ENCODE results near the gene LARP4.
"Not testable (repeated sequence)": the region's sequence is repeated elsewhere in the genome, so short reads cannot be mapped to it uniquely, and the experiment has no call there.

The LARP4 gene

GRCh38 chr12:50400638-50401499 lies at the start of gene LARP4:
LARP4 (plus strand) TSS chr12:50400885; CDS start chr12:50401011, 126 bp downstream.
- Mint-ChIP-seq H3K27me3 (peaks cover 5% of the 10 kb centered on the region), H3K36me3 (ENCODE audit: low read depth) (peaks cover 40% of the 10 kb centered on the region), H3K9me3 (no peaks in the 10 kb centered on the region), H3K4me1 (ENCODE audit: low read depth) (peaks cover 34% of the 10 kb centered on the region), H3K4me3 (peak within 1 kb of the TSS; percentile 96), H3K27ac (peak within 1 kb of the TSS; percentile 98)
- DNase-seq = peak; percentile 92

- no peaks in the 10 kb centered on the region for H3K9me3 Mint-ChIP-seq
- H3K27ac Mint-ChIP-seq = no peak overlapping the region
- no peaks in the 10 kb centered on the region for H3K27me3 Mint-ChIP-seq
- no peaks in the 10 kb centered on the region for H3K4me1 Mint-ChIP-seq (ENCODE audit: low read depth)
- no peaks in the 10 kb centered on the region for H3K36me3 Mint-ChIP-seq (ENCODE audit: low read depth)
- no peak overlapping the region for H3K4me3 Mint-ChIP-seq
- DNase-seq = no peak
Observed at GRCh38 chr12:50351120-50352043, 49.3 kb upstream of the LARP4 start.

GRCh38 chr12:50353404-50353803 lies 47.3 kb upstream of the LARP4 start:
- no peaks in the 10 kb centered on the region for H3K36me3 Mint-ChIP-seq (ENCODE audit: low read depth)
- H3K4me1 Mint-ChIP-seq (ENCODE audit: low read depth) = no peaks in the 10 kb centered on the region
- H3K27me3 Mint-ChIP-seq = no peaks in the 10 kb centered on the region
- H3K9me3 Mint-ChIP-seq = no peaks in the 10 kb centered on the region
- no peak overlapping the region for H3K4me3 Mint-ChIP-seq
- DNase-seq = no peak
- H3K27ac Mint-ChIP-seq = no peak overlapping the region

- Mint-ChIP-seq H3K4me1 (ENCODE audit: low read depth) (no peaks in the 10 kb centered on the region), H3K9me3 (no peaks in the 10 kb centered on the region), H3K27ac (no peak overlapping the region), H3K27me3 (no peaks in the 10 kb centered on the region), H3K4me3 (no peak overlapping the region), H3K36me3 (ENCODE audit: low read depth) (no peaks in the 10 kb centered on the region)
- no peak for DNase-seq
Observed at GRCh38 chr12:50353869-50354593, 46.7 kb upstream of the LARP4 start.

- Mint-ChIP-seq H3K27ac (no peak overlapping the region), H3K9me3 (no peaks in the 10 kb centered on the region), H3K36me3 (ENCODE audit: low read depth) (no peaks in the 10 kb centered on the region), H3K27me3 (no peaks in the 10 kb centered on the region), H3K4me1 (ENCODE audit: low read depth) (no peaks in the 10 kb centered on the region), H3K4me3 (no peak overlapping the region)
- DNase-seq = no peak
Observed at GRCh38 chr12:50354908-50355307, 45.8 kb upstream of the LARP4 start.

GRCh38 chr12:50355365-50355764 lies 45.3 kb upstream of the LARP4 start:
- no peaks in the 10 kb centered on the region for H3K27me3 Mint-ChIP-seq
- H3K9me3 Mint-ChIP-seq = no peaks in the 10 kb centered on the region
- no peak overlapping the region for H3K27ac Mint-ChIP-seq
- H3K36me3 Mint-ChIP-seq (ENCODE audit: low read depth) = no peaks in the 10 kb centered on the region
- no peaks in the 10 kb centered on the region for H3K4me1 Mint-ChIP-seq (ENCODE audit: low read depth)
- H3K4me3 Mint-ChIP-seq = no peak overlapping the region
- no peak for DNase-seq

GRCh38 chr12:50362671-50363070 lies 38.0 kb upstream of the LARP4 start:
- no peaks in the 10 kb centered on the region for H3K27me3 Mint-ChIP-seq
- no peaks in the 10 kb centered on the region for H3K9me3 Mint-ChIP-seq
- no peak overlapping the region for H3K27ac Mint-ChIP-seq
- H3K4me3 Mint-ChIP-seq = no peak overlapping the region
- DNase-seq = no peak
- H3K36me3 Mint-ChIP-seq (ENCODE audit: low read depth) = no peaks in the 10 kb centered on the region
- no peaks in the 10 kb centered on the region for H3K4me1 Mint-ChIP-seq (ENCODE audit: low read depth)

GRCh38 chr12:50363141-50363540 lies 37.5 kb upstream of the LARP4 start:
- Mint-ChIP-seq H3K27me3 (no peaks in the 10 kb centered on the region), H3K4me1 (ENCODE audit: low read depth) (no peaks in the 10 kb centered on the region), H3K27ac (no peak overlapping the region), H3K4me3 (no peak overlapping the region), H3K9me3 (no peaks in the 10 kb centered on the region), H3K36me3 (ENCODE audit: low read depth) (no peaks in the 10 kb centered on the region)
- no peak for DNase-seq

GRCh38 chr12:50365709-50366406 lies 34.8 kb upstream of the LARP4 start:
- Mint-ChIP-seq H3K4me3 (no peak overlapping the region), H3K9me3 (no peaks in the 10 kb centered on the region), H3K27me3 (no peaks in the 10 kb centered on the region), H3K36me3 (ENCODE audit: low read depth) (no peaks in the 10 kb centered on the region), H3K4me1 (ENCODE audit: low read depth) (no peaks in the 10 kb centered on the region), H3K27ac (no peak overlapping the region)
- DNase-seq = no peak

- not testable (repeated sequence) for H3K36me3 Mint-ChIP-seq (ENCODE audit: low read depth); H3K4me1 Mint-ChIP-seq (ENCODE audit: low read depth); H3K27ac Mint-ChIP-seq; H3K9me3 Mint-ChIP-seq; DNase-seq; H3K27me3 Mint-ChIP-seq; H3K4me3 Mint-ChIP-seq
Observed at GRCh38 chr12:50370672-50371071, 30.0 kb upstream of the LARP4 start.

- no peak for DNase-seq
- H3K9me3 Mint-ChIP-seq = no peaks in the 10 kb centered on the region
- H3K4me1 Mint-ChIP-seq (ENCODE audit: low read depth) = no peaks in the 10 kb centered on the region
- no peak overlapping the region for H3K27ac Mint-ChIP-seq
- no peaks in the 10 kb centered on the region for H3K27me3 Mint-ChIP-seq
- H3K36me3 Mint-ChIP-seq (ENCODE audit: low read depth) = no peaks in the 10 kb centered on the region
- no peak overlapping the region for H3K4me3 Mint-ChIP-seq
Observed at GRCh38 chr12:50375802-50376201, 24.9 kb upstream of the LARP4 start.

- no peak overlapping the region for H3K4me3 Mint-ChIP-seq
- no peaks in the 10 kb centered on the region for H3K4me1 Mint-ChIP-seq (ENCODE audit: low read depth)
- no peaks in the 10 kb centered on the region for H3K9me3 Mint-ChIP-seq
- no peak for DNase-seq
- H3K27ac Mint-ChIP-seq = no peak overlapping the region
- no peaks in the 10 kb centered on the region for H3K27me3 Mint-ChIP-seq
- no peaks in the 10 kb centered on the region for H3K36me3 Mint-ChIP-seq (ENCODE audit: low read depth)
Observed at GRCh38 chr12:50380761-50381325, 19.8 kb upstream of the LARP4 start.

GRCh38 chr12:50387487-50387886 lies 13.2 kb upstream of the LARP4 start:
- Mint-ChIP-seq H3K4me1 (ENCODE audit: low read depth) (no peaks in the 10 kb centered on the region), H3K9me3 (no peaks in the 10 kb centered on the region), H3K27me3 (no peaks in the 10 kb centered on the region), H3K36me3 (ENCODE audit: low read depth) (no peaks in the 10 kb centered on the region), H3K4me3 (no peak overlapping the region), H3K27ac (no peak overlapping the region)
- DNase-seq = no peak

All from activated T-cell treated with anti-CD3 and anti-CD28 coated beads, Interleukin-2, amount 50 U/mL, for 24 hours (primary cell).